Measurements from ENCODE around the gene COL4A5. TPM values are rescaled to one million over a fixed set of nuclear protein-coding genes. Genes with fewer than 3 reads are reported as not detected.

COL4A5 gene
- total RNA-seq, 1 experiment from 2014 or later, result 39.4 TPM

DNA sequence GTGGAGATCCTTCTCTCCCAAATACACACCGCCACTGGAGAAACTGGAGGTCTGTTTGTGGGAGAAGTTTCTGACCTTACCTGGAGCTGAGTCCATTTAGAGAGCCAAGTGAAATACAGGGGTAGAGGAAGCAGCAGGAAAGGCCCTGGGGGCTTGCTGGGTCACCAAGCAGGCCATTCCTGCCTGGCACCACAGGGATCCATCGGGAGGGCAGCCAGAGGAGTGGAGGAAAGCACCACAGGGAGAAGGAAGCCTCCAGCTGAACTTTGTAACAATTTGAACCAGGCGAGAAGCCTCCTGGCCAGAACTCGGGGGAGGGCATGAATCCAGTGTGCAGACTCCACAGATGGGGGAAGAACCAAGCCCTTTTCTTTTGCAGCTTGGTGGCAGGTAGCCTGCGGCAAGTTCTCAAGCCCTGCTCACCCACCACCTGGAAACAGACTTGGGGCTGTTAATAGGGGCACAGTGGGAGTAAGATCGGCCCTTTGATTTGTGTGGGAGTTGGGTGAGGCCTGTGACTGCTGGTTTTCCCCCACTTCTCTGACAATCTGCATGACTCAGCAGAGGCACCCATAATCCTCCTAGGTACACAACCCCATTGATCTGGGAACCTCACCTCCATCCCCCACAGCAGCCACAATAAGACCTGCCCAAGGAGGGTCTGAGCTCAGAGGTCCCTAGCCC lies 202.1 kb downstream of the COL4A5 start:
- DNase-seq (ENCODE audit: low spot score), result no peak

DNA sequence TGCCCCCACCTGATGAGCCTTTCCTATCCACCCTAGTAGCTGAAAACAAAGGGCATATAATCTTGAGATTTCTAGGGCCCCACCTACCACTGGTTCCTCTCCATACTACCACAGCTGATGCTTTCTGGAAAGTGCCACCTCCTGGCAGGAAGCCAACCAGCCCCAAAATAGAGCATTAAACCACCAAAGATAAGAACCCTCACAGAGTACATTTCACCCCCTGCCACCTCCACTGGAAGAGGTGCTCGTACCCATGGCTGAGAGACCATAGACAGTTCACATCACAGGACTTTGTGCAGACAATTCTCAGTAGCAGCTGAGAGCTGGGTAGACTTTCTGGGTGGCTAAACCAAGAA lies 202.6 kb downstream of the COL4A5 start:
- DNase-seq (ENCODE audit: low spot score), result no peak

DNA sequence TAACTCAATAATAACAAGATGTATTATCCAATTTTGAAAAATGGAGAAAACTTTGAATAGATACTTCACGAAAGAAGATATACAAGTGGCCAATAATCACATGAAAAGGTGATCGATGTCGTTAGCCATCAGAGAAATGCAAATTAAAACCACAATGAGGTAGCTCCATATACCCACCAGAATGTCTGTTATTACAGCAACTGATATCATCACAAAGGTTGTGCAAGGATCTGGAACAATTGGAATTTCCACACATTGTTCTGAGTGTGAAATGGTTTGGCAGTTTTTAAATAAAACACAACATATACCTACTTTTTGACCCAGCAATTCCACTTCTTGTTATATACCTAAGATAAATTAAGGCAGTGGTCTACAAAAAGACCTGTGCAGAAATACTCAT lies 225.1 kb downstream of the COL4A5 start:
- no peak for DNase-seq (ENCODE audit: low spot score)

DNA sequence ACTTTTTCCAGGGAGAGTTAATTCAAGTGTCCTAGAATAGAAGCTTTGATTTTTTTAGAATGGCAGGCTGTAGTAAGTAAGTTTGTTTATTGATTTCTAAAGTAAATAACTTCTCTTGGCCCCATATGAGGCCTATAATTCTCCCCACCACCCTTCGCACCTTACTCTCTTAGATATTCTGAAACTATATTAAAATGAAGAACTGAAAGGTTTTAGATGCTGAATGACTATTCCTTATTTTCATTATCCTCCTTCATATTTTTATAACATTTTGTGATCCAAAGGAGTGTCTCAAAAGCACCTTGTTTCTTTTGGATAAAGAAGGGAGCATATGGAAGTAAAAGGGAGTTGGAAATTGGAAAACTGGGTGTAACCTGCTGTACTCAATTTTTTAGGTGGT lies 226.5 kb downstream of the COL4A5 start:
- no peak for DNase-seq (ENCODE audit: low spot score)

GRCh38 chrX:108671526-108671925 lies 231.9 kb downstream of the COL4A5 start:
- no peak for DNase-seq (ENCODE audit: low spot score)

DNA sequence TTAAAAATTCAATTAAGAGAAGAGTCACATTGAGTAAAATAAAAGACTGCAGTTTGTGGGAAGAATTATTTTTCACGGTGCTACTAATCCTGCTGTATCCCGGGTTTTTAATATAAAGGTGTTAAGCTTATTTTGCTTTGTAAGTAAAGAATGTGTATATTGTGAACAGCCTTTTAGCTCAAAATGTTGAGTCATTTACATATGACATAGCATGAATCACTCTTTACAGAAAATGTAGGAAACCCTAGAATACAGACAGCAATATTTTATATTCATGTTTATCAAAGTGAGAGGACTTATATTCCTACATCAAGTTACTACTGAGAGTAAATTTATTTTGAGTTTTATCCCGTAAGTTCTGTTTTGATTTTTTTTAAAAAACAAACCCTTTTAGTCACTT lies 257.1 kb downstream of the COL4A5 start:
- no peak for DNase-seq (ENCODE audit: low spot score)

GRCh38 chrX:108699368-108699767 lies 259.7 kb downstream of the COL4A5 start:
- DNase-seq (ENCODE audit: low spot score), result peak; percentile 28

- DNase-seq (ENCODE audit: low spot score), result no peak
Measured at GRCh38 chrX:108701633-108702032, 262.0 kb downstream of the COL4A5 start.

GRCh38 chrX:108702530-108702929 lies 262.9 kb downstream of the COL4A5 start:
- DNase-seq (ENCODE audit: low spot score), result no peak

DNA sequence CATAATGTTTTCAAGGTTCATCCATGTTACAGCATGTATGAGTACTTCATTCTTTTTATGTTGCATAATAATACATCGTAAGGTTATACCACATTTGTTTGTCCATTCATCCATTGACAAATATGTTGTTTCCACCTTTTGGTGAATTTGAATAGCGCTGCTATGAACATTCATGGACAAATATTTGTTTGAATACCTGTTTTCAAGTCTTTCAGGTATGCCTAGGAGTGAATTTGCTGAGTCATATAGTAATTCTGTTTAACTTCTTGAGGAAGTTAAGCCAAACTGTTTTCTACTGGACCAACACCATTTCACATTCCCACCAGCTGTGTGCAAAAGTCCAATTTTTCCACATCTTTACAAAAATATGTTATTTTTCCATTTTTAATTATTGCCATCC lies 265.2 kb downstream of the COL4A5 start:
- no peak for DNase-seq (ENCODE audit: low spot score)

- DNase-seq (ENCODE audit: low spot score), result no peak
Measured at GRCh38 chrX:108712886-108713285, 273.2 kb downstream of the COL4A5 start.

DNA sequence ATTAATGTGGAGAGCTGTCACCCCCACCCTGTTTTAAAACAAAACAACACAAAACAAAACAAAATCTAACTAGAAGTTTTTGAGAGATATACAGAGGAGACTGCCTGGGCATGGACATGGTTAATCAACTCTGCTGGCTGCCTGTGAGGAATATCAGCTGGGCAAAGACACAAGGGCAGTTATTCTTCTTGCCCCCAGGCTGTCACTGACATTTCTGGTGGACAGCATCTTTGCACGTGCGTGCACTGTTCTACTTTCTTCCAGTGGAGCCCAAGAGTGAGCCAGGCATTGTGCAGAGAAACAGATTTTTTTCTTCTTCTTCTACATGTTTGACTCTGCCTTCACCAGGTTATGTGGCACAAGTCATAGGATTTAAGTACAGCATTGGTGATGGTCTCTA lies 282.9 kb downstream of the COL4A5 start:
- DNase-seq (ENCODE audit: low spot score), result no peak

- no peak for DNase-seq (ENCODE audit: low spot score)
Measured at GRCh38 chrX:108726748-108727147, 287.1 kb downstream of the COL4A5 start.

GRCh38 chrX:108731153-108731552 lies 291.5 kb downstream of the COL4A5 start:
- no peak for DNase-seq (ENCODE audit: low spot score)

DNA sequence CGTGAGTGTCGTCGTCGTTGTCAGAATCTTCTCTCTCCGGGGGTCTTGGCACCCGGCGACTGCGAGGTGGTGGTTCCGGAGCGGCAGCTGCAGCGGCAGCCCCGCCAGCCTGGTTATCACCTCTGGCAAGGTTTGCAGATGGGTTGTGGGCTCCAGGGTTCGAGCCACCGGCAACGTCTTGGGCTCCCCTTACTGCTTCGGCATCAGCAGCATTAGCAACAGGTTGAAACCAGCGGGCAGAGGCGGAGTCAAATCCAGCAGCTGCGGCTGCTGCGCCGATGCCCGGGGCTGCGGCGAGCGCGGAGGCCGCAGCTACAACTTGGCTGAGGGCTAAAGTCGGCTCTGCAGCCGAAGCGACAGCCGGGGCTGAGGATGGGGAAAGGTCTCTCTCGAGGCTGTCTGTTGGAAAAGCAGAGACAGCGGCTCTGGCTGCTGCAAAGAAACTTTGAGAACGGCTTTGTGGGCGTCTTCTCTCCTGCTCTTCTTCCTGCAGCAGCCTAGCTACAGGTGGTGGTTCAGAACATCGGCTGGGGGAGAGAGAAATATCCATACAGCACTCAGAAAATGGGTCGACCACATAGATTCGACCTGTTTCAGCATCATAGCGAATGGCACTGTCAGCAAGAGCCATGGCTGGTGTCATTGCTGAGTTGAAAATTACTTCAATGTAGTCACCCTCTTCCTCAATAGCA lies 293.1 kb downstream of the COL4A5 start:
- DNase-seq (ENCODE audit: low spot score), result no peak

DNA sequence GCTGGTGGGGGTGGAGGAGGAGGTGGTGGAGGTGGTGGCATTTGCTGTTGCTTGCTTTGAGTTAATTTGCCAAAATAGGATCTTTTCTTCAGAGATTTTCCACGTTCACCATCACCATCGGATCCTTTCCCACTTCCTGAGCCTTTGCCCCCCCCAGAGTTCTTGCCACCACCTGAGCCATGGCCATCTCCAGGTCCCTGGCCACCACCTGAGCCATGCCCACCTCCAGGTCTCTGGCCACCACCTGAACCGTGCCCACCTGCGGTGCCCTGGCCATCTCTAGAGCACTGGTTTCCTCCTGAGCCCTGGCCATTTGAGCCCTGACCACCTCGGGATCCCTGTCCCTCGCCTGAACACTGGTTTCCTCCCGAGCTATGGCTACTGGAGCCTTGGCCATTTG lies 294.8 kb downstream of the COL4A5 start:
- DNase-seq (ENCODE audit: low spot score), result no peak

GRCh38 chrX:108735091-108735678 lies 295.5 kb downstream of the COL4A5 start:
- peak; percentile 4 for DNase-seq (ENCODE audit: low spot score)

GRCh38 chrX:108735679-108736508 lies 296.3 kb downstream of the COL4A5 start:
- peak; percentile 3 for DNase-seq (ENCODE audit: low spot score)

DNA sequence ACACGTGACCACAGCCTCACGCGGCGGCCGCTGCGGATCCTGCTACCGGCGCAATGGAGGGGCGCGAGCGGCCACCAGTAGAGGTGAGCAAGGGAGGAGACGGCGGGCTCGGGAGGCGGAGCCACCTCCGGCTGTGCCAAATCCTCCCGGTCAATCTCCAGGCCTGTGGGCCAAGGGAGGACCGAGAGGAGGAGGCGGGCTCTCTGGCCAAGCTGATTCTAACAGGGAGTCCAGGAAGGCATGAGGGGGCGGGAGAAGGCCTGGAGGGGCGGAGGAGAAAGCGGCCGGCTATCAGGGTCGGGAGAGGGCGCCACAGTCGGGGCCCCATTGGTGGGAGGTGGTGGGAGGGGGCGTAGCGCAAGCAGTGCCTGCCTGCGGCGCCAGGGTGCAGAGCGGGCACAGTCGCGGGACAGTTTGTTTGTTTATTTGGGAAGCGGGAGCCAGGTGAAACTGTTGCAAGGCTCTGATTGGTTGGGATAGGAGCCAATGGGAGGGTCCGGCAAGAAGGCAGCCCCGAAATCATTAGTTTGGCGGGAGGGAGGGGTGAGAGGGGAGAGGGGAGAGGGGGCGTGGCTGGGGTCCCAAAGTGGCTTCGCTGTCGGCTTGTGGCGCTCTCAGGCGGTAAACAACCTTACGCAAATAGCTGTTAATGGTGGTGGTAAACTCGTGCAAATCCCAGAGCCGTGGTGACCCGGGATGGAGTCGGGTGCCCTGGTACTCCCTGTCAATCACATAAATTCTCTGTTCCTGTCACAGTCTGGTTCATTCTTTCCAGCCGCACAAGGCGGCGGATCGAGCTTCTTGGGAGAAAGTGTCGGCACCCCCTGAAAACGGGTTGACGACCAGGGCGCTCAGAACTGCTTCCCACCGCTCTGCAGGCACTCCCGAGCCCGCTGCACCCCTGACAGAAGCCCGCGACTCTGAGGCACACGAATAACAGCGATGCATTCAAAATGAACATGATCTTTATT lies 297.2 kb downstream of the COL4A5 start, which contains the start of gene IRS4:
IRS4 (minus strand) TSS at position 55 of the 971 bp plus-strand sequence.
- peak; percentile 44 for DNase-seq (ENCODE audit: low spot score)

GRCh38 chrX:108737754-108738153 lies 298.1 kb downstream of the COL4A5 start:
- no peak for DNase-seq (ENCODE audit: low spot score)

- no peak for DNase-seq (ENCODE audit: low spot score)
Measured at GRCh38 chrX:108740299-108740774, 300.7 kb downstream of the COL4A5 start.

All from H4 (cell line).